ENCODE measurements around the gene SLC37A3.

Gene SLC37A3

GRCh38 chr7:140330595-140330994, 67.7 kb downstream of the SLC37A3 start:
- no peak overlapping the region for H2AK5ac ChIP-seq (ENCODE audit: low read length, severe bottlenecking)
- no peak overlapping the region for H3K4me2 ChIP-seq (ENCODE audit: low read length, poor library complexity, severe bottlenecking)
- H3K4me1 ChIP-seq (ENCODE audit: control insufficient read depth, insufficient read depth, low read depth, low read length) = peaks cover 4% of the 10 kb centered on the region
- no peak for DNase-seq
- no peak overlapping the region for H3K4ac ChIP-seq (ENCODE audit: low read depth in 1 of 2, low read length in 2 of 2)
- H3K9me3 ChIP-seq (ENCODE audit: control insufficient read depth, low read length) = no peaks in the 10 kb centered on the region
- H2AFZ ChIP-seq (ENCODE audit: low read depth, low read length) = no peak overlapping the region
- 93% methylated on average over 3 of the region's 3 CpGs for WGBS
- no peak overlapping the region for H3K14ac ChIP-seq (ENCODE audit: low read length in 2 of 2)
- H3K9ac ChIP-seq (ENCODE audit: low read length) = no peak overlapping the region
- H3K27me3 ChIP-seq (ENCODE audit: control insufficient read depth in 1 of 2, insufficient read depth in 1 of 2, low read length in 2 of 2) = no peaks in the 10 kb centered on the region
- no peak overlapping the region for H3K27ac ChIP-seq (ENCODE audit: low read length, poor library complexity, severe bottlenecking)
- H3K23ac ChIP-seq (ENCODE audit: low read length in 2 of 2) = no peak overlapping the region
- H4K91ac ChIP-seq (ENCODE audit: low read length) = no peak overlapping the region
- no peak overlapping the region for H2BK5ac ChIP-seq (ENCODE audit: low read depth, low read length, poor library complexity, severe bottlenecking)
- H3K79me1 ChIP-seq (replicated peaks; ENCODE audit: low read length, poor library complexity, severe bottlenecking) = peaks cover 2% of the 10 kb centered on the region
- H3K18ac ChIP-seq (ENCODE audit: low read depth in 1 of 2, low read length in 2 of 2) = no peak overlapping the region
- H2BK15ac ChIP-seq (ENCODE audit: low read depth, poor library complexity, severe bottlenecking) = no peak overlapping the region
- H2BK120ac ChIP-seq (ENCODE audit: low read depth, low read length) = no peak overlapping the region
- H3K36me3 ChIP-seq (ENCODE audit: control insufficient read depth in 1 of 2, insufficient read depth in 2 of 2, low read depth in 1 of 2, low read length in 2 of 2) = peaks cover 14 to 28% of the 10 kb centered on the region in 2 experiments
- no peak overlapping the region for H2BK12ac ChIP-seq (ENCODE audit: low read length in 2 of 2)
- no peak overlapping the region for H3K4me3 ChIP-seq (ENCODE audit: insufficient read depth in 1 of 2, low read depth in 1 of 2, low read length in 2 of 2)
- no peak overlapping the region for H4K8ac ChIP-seq (ENCODE audit: low read length)

- 92% methylated on average over 13 of the region's 13 CpGs for WGBS
- Histone ChIP-seq H2BK120ac (ENCODE audit: low read depth, low read length) (no peak overlapping the region), H3K9me3 (ENCODE audit: control insufficient read depth, low read length) (no peaks in the 10 kb centered on the region), H2BK15ac (ENCODE audit: low read depth, poor library complexity, severe bottlenecking) (no peak overlapping the region), H2AFZ (ENCODE audit: low read depth, low read length) (no peak overlapping the region), H3K36me3 (ENCODE audit: control insufficient read depth in 1 of 2, insufficient read depth in 2 of 2, low read depth in 1 of 2, low read length in 2 of 2) (peaks cover 12 to 23% of the 10 kb centered on the region in 2 experiments), H2BK5ac (ENCODE audit: low read depth, low read length, poor library complexity, severe bottlenecking) (no peak overlapping the region), H3K4me2 (ENCODE audit: low read length, poor library complexity, severe bottlenecking) (no peak overlapping the region), H3K23ac (ENCODE audit: low read length in 2 of 2) (no peak overlapping the region), H4K91ac (ENCODE audit: low read length) (no peak overlapping the region), H3K18ac (ENCODE audit: low read depth in 1 of 2, low read length in 2 of 2) (no peak overlapping the region), H4K8ac (ENCODE audit: low read length) (no peak overlapping the region), H3K9ac (ENCODE audit: low read length) (no peak overlapping the region), H3K79me1 (replicated peaks; ENCODE audit: low read length, poor library complexity, severe bottlenecking) (peaks cover under 1% of the 10 kb centered on the region), H3K14ac (ENCODE audit: low read length in 2 of 2) (no peak overlapping the region), H2AK5ac (ENCODE audit: low read length, severe bottlenecking) (no peak overlapping the region), H3K4me1 (ENCODE audit: control insufficient read depth, insufficient read depth, low read depth, low read length) (peaks cover 4% of the 10 kb centered on the region), H2BK12ac (ENCODE audit: low read length in 2 of 2) (no peak overlapping the region), H3K27ac (ENCODE audit: low read length, poor library complexity, severe bottlenecking) (no peak overlapping the region), H3K4me3 (ENCODE audit: insufficient read depth in 1 of 2, low read depth in 1 of 2, low read length in 2 of 2) (no peak overlapping the region), H3K4ac (ENCODE audit: low read depth in 1 of 2, low read length in 2 of 2) (no peak overlapping the region), H3K27me3 (ENCODE audit: control insufficient read depth in 1 of 2, insufficient read depth in 1 of 2, low read length in 2 of 2) (no peaks in the 10 kb centered on the region)
- DNase-seq = no peak
These were observed 68.2 kb downstream of the SLC37A3 start for GRCh38 chr7:140330128-140330527.

GRCh38 chr7:140327261-140327661, 71.1 kb downstream of the SLC37A3 start:
- H3K36me3 ChIP-seq (ENCODE audit: control insufficient read depth in 1 of 2, insufficient read depth in 2 of 2, low read depth in 1 of 2, low read length in 2 of 2) = peaks cover 2 to 3% of the 10 kb centered on the region in 2 experiments
- no peak overlapping the region for H3K4me2 ChIP-seq (ENCODE audit: low read length, poor library complexity, severe bottlenecking)
- H3K4ac ChIP-seq (ENCODE audit: low read depth in 1 of 2, low read length in 2 of 2) = no peak overlapping the region
- peaks cover 4% of the 10 kb centered on the region for H3K4me1 ChIP-seq (ENCODE audit: control insufficient read depth, insufficient read depth, low read depth, low read length)
- no peak overlapping the region for H2AFZ ChIP-seq (ENCODE audit: low read depth, low read length)
- no peak overlapping the region for H2BK12ac ChIP-seq (ENCODE audit: low read length in 2 of 2)
- H3K27me3 ChIP-seq (ENCODE audit: control insufficient read depth in 1 of 2, insufficient read depth in 1 of 2, low read length in 2 of 2) = no peaks in the 10 kb centered on the region
- no peak overlapping the region for H3K27ac ChIP-seq (ENCODE audit: low read length, poor library complexity, severe bottlenecking)
- WGBS = 97% methylated on average over 2 of the region's 7 CpGs
- H3K14ac ChIP-seq (ENCODE audit: low read length in 2 of 2) = no peak overlapping the region
- H3K9ac ChIP-seq (ENCODE audit: low read length) = peak overlapping the region; percentile 12
- H3K79me1 ChIP-seq (replicated peaks; ENCODE audit: low read length, poor library complexity, severe bottlenecking) = no peaks in the 10 kb centered on the region
- H3K23ac ChIP-seq (ENCODE audit: low read length in 2 of 2) = no peak overlapping the region
- H2BK15ac ChIP-seq (ENCODE audit: low read depth, poor library complexity, severe bottlenecking) = no peak overlapping the region
- H4K8ac ChIP-seq (ENCODE audit: low read length) = no peak overlapping the region
- H4K91ac ChIP-seq (ENCODE audit: low read length) = no peak overlapping the region
- H3K9me3 ChIP-seq (ENCODE audit: control insufficient read depth, low read length) = no peaks in the 10 kb centered on the region
- no peak for DNase-seq
- no peak overlapping the region for H2BK5ac ChIP-seq (ENCODE audit: low read depth, low read length, poor library complexity, severe bottlenecking)
- H2AK5ac ChIP-seq (ENCODE audit: low read length, severe bottlenecking) = no peak overlapping the region
- no peak overlapping the region for H3K4me3 ChIP-seq (ENCODE audit: insufficient read depth in 1 of 2, low read depth in 1 of 2, low read length in 2 of 2)
- no peak overlapping the region for H3K18ac ChIP-seq (ENCODE audit: low read depth in 1 of 2, low read length in 2 of 2)
- H2BK120ac ChIP-seq (ENCODE audit: low read depth, low read length) = no peak overlapping the region

- H3K79me1 ChIP-seq (replicated peaks; ENCODE audit: low read length, poor library complexity, severe bottlenecking) = no peaks in the 10 kb centered on the region
- DNase-seq = peak; percentile 70
- H3K4me3 ChIP-seq (ENCODE audit: insufficient read depth in 1 of 2, low read depth in 1 of 2, low read length in 2 of 2) = peak overlapping the region in 1 of 2 experiments; percentile 62
- H3K23ac ChIP-seq (ENCODE audit: low read length in 2 of 2) = no peak overlapping the region
- peak overlapping the region; percentile 58 for H3K9ac ChIP-seq (ENCODE audit: low read length)
- no peak overlapping the region for H2AFZ ChIP-seq (ENCODE audit: low read depth, low read length)
- H3K4me2 ChIP-seq (ENCODE audit: low read length, poor library complexity, severe bottlenecking) = no peak overlapping the region
- H3K36me3 ChIP-seq (ENCODE audit: control insufficient read depth in 1 of 2, insufficient read depth in 2 of 2, low read depth in 1 of 2, low read length in 2 of 2) = no peaks in the 10 kb centered on the region
- no peak overlapping the region for H3K4ac ChIP-seq (ENCODE audit: low read depth in 1 of 2, low read length in 2 of 2)
- H2BK15ac ChIP-seq (ENCODE audit: low read depth, poor library complexity, severe bottlenecking) = no peak overlapping the region
- H2AK5ac ChIP-seq (ENCODE audit: low read length, severe bottlenecking) = no peak overlapping the region
- H3K4me1 ChIP-seq (ENCODE audit: control insufficient read depth, insufficient read depth, low read depth, low read length) = peaks cover 4% of the 10 kb centered on the region
- no peak overlapping the region for H4K91ac ChIP-seq (ENCODE audit: low read length)
- no peak overlapping the region for H4K8ac ChIP-seq (ENCODE audit: low read length)
- H3K9me3 ChIP-seq (ENCODE audit: control insufficient read depth, low read length) = no peaks in the 10 kb centered on the region
- no peak overlapping the region for H2BK5ac ChIP-seq (ENCODE audit: low read depth, low read length, poor library complexity, severe bottlenecking)
- no peak overlapping the region for H3K14ac ChIP-seq (ENCODE audit: low read length in 2 of 2)
- no peak overlapping the region for H3K18ac ChIP-seq (ENCODE audit: low read depth in 1 of 2, low read length in 2 of 2)
- WGBS = 27% methylated on average over 16 of the region's 16 CpGs
- H3K27me3 ChIP-seq (ENCODE audit: control insufficient read depth in 1 of 2, insufficient read depth in 1 of 2, low read length in 2 of 2) = no peaks in the 10 kb centered on the region
- H2BK120ac ChIP-seq (ENCODE audit: low read depth, low read length) = no peak overlapping the region
- no peak overlapping the region for H3K27ac ChIP-seq (ENCODE audit: low read length, poor library complexity, severe bottlenecking)
- no peak overlapping the region for H2BK12ac ChIP-seq (ENCODE audit: low read length in 2 of 2)
These were observed 72.0 kb downstream of the SLC37A3 start for GRCh38 chr7:140326116-140326928.

Measured in mesenchymal stem cell (in vitro differentiated cells and primary cell).